HUES48 (cell line): ENCODE measurements around the gene ITGB1.
"Not testable (repeated sequence)": the region's sequence is repeated elsewhere in the genome, so short reads cannot be mapped to it uniquely, and the experiment has no call there.

ENCODE experiments used
- H3K27ac ChIP-seq: one replicate; pipeline ENCODE4 v1.7.0; 2013; ENCODE audit warnings: low read depth, low read length, inconsistent platforms
- H3K27me3 ChIP-seq: 2 replicates; pipeline ENCODE4 v1.6.1; 2013; ENCODE audit warnings: mild to moderate bottlenecking, low read length; ENCODE audit not compliant: control insufficient read depth, insufficient read depth
- H3K36me3 ChIP-seq: 2 replicates; pipeline ENCODE4 v1.6.1; 2013; ENCODE audit warnings: low read length; ENCODE audit not compliant: control insufficient read depth, insufficient read depth
- H3K4me1 ChIP-seq: 2 replicates; pipeline ENCODE4 v1.6.1; 2013; ENCODE audit warnings: mild to moderate bottlenecking, low read length; ENCODE audit not compliant: control insufficient read depth, insufficient read depth
- H3K4me3 ChIP-seq: 2 replicates; pipeline ENCODE4 v1.5.1; 2013; ENCODE audit warnings: mild to moderate bottlenecking, low read depth, low read length
- H3K9ac ChIP-seq: 2 replicates; pipeline ENCODE4 v1.6.1; 2013; ENCODE audit warnings: mild to moderate bottlenecking, low read depth, low read length, moderate library complexity
- H3K9me3 ChIP-seq: 2 replicates; pipeline ENCODE4 v1.6.1; 2013; ENCODE audit warnings: low read length; ENCODE audit not compliant: control insufficient read depth, insufficient read depth

The ITGB1 gene

DNA sequence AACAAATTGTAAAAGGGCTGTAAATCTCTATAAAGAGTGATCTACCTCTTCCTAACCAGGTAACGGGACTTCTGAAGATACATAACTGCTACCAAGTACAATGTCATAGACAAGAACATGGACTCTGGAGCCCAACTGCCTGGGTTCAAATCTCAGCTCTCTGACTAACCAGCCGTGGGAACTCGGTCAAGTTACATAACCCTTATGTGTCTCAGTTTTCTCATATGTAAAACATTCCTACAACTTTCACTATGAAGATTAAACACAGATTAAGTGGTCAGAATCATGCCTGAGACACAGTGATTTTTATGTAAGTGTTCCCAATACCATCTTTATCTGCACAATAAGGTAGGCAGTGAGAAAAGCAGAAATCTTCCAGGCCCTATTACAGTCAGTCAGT, 52.6 kb downstream of the ITGB1 start:
- Histone ChIP-seq H3K9me3 (no peaks in the 10 kb centered on the region), H3K4me3 (no peak overlapping the region), H3K9ac (no peak overlapping the region), H3K4me1 (no peaks in the 10 kb centered on the region), H3K36me3 (peaks cover 72% of the 10 kb centered on the region), H3K27ac (no peak overlapping the region), H3K27me3 (no peaks in the 10 kb centered on the region)

DNA sequence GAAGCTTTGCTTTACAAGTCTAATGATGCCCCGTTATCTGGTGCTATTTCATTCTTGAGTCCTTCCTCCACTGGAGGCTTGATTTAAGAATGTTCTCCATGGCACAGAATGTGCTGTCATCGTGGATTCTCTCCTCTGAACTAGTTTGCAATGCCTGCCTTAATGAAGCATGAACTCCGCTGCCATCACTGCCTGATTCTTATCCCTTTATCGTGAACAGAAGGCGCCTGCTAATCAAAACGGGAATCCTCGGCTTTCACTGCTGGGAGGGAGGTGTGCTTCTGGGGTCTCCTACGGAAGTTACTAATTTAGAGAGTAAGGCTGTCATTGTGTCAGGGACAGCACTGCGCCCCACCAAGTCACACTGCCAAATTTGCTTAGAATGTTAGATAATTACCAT, 56.2 kb downstream of the ITGB1 start:
- Histone ChIP-seq H3K9ac (no peak overlapping the region), H3K36me3 (peaks cover 67% of the 10 kb centered on the region), H3K4me3 (no peak overlapping the region)

DNA sequence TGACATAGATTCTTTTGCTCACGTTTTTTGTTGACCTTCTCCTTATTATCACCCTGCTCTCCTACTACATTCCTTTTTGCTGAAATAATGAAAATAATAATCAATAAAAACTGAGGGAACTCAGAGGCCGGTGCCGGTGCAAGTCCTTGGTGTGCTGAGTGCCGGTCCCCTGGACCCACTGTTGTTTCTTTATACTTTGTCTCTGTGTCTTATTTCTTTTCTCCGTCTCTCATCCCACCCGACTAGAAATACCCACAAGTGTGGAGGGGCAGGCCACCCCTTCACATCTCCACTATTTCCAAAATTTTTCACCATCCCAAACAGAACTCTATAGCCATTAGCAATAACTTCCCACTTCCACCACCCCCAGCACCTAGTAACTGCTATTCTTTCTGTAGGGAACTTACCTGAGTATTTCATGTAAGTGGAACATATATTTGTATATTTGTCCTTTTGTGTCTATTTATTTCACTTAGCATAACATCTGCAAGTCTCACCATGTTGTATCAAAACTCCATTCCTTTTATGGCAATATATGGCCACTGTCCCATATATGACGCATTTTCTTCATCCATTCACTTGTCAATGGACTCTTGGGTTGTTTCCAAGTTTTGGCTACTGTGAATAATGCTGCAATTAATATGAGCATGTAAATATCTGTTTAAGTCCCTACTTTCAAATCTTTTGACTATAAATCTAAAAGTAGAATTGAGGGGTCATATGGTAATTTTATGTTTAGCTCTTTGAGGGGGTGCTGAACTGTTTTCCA, 62.6 kb downstream of the ITGB1 start:
- H3K4me3 ChIP-seq, H3K27me3 ChIP-seq, H3K9ac ChIP-seq, H3K9me3 ChIP-seq, H3K27ac ChIP-seq: not testable (repeated sequence)
- Histone ChIP-seq H3K36me3 (peaks cover 42% of the 10 kb centered on the region), H3K4me1 (peaks cover 11% of the 10 kb centered on the region; the same call in 1 of the 2 replicates)

More for the DNA sequence above, 56.2 kb downstream of the ITGB1 start:
- Histone ChIP-seq H3K4me1 (no peaks in the 10 kb centered on the region), H3K27me3 (no peaks in the 10 kb centered on the region), H3K9me3 (no peaks in the 10 kb centered on the region), H3K27ac (no peak overlapping the region)

DNA sequence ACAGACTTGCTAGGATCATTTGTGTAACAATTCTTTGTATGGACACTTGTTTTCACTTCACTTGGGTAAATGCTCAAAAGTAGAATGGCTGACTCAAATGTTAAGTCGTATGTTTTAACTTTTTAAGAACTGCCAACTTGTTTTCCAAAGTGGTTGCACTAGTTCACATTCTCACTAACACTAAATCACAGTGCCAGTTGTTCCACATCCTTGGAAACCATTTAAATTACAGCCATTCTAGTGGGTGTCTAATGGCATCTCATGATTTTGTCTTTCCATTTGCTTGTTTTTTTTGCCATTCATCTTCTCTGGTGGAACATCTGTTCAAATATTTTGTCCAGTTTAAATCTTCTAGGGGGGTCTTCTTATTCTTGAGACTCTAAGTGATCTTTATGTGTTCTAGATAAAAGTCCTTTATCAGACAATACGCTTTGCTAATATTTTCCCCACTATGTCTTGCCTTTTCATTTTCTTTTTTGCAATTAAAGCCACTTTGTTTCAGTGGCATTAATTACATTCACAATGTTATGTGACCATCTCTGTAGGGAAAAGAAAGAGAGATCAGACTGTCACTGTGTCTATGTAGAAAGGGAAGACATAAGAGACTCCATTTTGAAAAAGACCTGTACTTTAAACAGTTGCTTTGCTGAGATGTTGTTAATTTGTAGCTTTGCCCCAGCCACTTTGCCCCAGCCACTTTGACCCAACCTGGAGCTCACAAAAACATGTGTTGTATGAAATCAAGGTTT, 63.9 kb downstream of the ITGB1 start:
- Histone ChIP-seq H3K27ac (no peak overlapping the region), H3K36me3 (peaks cover 33% of the 10 kb centered on the region), H3K9me3 (no peaks in the 10 kb centered on the region)

DNA sequence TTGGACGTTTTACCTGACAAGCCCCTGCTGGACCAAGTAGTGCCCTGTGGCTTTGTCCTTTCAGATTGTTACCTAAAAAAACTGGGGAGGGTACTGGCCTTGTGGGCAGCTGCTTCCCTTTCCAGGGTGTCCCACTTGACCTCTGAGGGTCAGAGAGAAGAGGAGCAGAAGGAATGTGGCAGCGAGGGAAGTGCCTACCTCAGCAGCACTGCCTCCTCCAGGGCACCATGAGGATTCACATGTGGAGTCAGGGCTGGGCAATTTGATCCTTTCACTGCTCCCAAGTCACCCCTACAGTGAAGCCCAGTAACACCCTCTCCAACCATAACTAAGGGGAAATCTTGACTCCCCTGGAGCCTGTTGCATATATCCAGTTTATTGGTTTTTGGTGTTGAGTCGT, 64.6 kb downstream of the ITGB1 start:
- no peaks in the 10 kb centered on the region for H3K9me3 ChIP-seq
- peaks cover 27% of the 10 kb centered on the region for H3K36me3 ChIP-seq
- H3K27ac ChIP-seq = no peak overlapping the region
- peaks cover 11% of the 10 kb centered on the region; the same call in 1 of the 2 replicates for H3K4me1 ChIP-seq
- no peak overlapping the region for H3K4me3 ChIP-seq
- H3K9ac ChIP-seq = no peak overlapping the region
- H3K27me3 ChIP-seq = no peaks in the 10 kb centered on the region

More for the DNA sequence above, 63.9 kb downstream of the ITGB1 start:
- H3K4me3 ChIP-seq = no peak overlapping the region
- peaks cover 11% of the 10 kb centered on the region; the same call in 1 of the 2 replicates for H3K4me1 ChIP-seq
- no peak overlapping the region for H3K9ac ChIP-seq
- H3K27me3 ChIP-seq = no peaks in the 10 kb centered on the region

DNA sequence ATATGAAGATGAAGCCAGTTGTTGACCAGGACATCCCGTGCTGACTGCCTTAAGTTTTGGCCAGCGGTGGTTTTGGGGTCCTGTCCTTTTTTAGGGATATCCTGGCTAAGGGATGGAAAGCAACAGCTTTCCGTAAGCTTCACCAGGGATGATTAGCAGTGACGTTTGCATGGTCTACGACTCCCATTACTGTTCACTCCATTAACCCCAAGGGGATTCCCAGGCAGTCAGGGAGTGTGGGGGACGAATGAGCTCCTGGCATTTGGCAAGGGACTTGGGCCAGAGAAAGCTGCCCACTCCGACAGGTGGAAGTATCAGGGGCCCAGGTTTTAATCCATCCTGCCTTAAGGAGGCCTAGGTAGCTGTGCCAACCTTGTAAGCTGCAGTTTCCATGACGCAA, 66.8 kb downstream of the ITGB1 start:
- H3K27ac ChIP-seq = no peak overlapping the region
- no peak overlapping the region for H3K9ac ChIP-seq
- H3K27me3 ChIP-seq = no peaks in the 10 kb centered on the region
- peaks cover 11% of the 10 kb centered on the region; the same call in 1 of the 2 replicates for H3K4me1 ChIP-seq
- H3K4me3 ChIP-seq = no peak overlapping the region
- H3K9me3 ChIP-seq = no peaks in the 10 kb centered on the region
- peaks cover 7% of the 10 kb centered on the region for H3K36me3 ChIP-seq

DNA sequence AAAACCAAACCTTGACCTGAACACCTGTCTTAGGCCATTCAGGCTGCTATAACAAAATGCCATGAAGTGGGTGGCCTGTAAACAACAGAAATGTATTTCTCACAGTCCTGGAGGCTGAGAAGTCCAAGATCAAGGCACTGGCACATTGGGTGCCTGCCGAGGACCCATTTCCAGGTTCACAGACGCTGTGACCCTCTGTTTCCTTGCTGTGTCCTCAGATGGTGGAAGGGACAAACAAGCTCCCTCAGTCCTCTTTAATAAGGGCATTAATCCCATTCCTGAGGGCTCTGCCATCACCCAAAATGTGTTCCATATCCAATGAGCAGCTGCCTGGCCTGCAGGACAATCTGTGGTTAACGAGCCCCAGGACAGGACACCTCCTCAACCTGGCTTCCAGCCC, 67.6 kb downstream of the ITGB1 start:
- Histone ChIP-seq H3K4me3 (no peak overlapping the region), H3K27me3 (no peaks in the 10 kb centered on the region), H3K27ac (no peak overlapping the region), H3K4me1 (peaks cover 11% of the 10 kb centered on the region; the same call in 1 of the 2 replicates), H3K9ac (no peak overlapping the region), H3K9me3 (no peaks in the 10 kb centered on the region), H3K36me3 (peaks cover under 1% of the 10 kb centered on the region; the same call in 1 of the 2 replicates)

DNA sequence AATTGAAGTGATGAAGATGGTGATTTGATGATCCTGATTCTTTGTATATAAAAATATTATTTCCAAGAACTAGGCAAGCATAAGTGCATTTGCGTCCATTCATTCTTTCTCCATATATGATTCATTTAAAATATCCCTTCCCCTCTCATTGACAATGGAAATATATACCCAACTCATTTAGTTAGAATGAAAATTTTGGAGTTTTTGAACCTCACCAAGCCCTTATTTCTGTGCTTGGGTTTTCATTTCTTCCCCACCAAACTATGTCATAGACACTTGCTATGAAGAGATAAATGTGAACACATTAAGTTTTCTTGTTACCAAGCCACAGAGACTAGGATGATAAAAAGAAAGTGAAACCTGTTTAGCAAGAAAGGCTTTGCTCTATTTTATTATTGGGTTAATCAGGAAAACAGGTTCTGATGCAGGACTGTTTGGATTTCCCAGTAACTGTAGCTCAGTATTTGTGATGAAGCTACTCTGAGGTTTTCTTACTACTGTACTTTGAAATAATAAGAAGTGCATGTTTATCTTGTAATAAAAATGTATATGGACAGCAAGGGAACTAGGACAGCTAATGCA, 68.3 kb downstream of the ITGB1 start:
- Histone ChIP-seq H3K9me3 (no peaks in the 10 kb centered on the region), H3K27me3 (no peaks in the 10 kb centered on the region), H3K36me3 (no peaks in the 10 kb centered on the region), H3K4me1 (peaks cover 11% of the 10 kb centered on the region; the same call in 1 of the 2 replicates), H3K4me3 (no peak overlapping the region), H3K27ac (no peak overlapping the region), H3K9ac (no peak overlapping the region)

DNA sequence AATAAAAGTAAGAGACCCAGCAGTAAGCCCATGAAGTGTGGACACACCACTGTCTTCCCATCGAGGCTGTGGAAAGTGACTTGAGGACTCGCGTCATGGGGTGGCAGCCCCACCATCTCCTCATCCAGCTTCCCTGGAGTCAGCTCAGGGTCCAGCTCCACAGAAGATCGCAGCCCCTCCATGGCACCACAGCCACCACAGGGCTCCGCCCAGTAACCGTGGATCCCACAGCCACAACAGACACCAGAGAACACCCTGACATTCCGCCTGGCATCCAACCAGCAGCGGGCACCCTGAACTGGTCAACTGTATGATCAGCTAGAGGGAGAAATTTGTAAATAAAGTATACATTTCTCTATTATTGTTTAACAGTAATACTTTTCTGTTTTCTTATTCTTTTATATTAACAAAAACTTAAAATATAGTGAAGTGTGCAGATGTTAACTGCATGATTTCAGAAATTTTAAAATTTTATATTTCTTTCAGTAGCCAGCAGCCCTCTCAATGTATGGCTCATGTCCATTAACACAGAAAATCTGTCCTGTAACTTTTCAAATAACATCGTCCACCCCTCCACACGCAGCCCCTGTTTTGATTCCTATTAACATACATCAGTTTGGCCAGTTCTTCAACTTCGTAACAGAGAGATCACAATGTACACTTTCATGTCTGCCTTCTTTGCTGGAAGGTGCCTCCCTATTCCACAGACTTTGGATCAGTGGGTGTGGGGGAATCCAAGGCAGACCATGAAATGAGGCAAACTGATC, 69.7 kb downstream of the ITGB1 start:
- Histone ChIP-seq H3K27me3 (no peaks in the 10 kb centered on the region), H3K27ac (no peak overlapping the region), H3K36me3 (no peaks in the 10 kb centered on the region), H3K4me1 (peaks cover 11% of the 10 kb centered on the region; the same call in 1 of the 2 replicates), H3K9ac (no peak overlapping the region), H3K4me3 (no peak overlapping the region), H3K9me3 (no peaks in the 10 kb centered on the region)

DNA sequence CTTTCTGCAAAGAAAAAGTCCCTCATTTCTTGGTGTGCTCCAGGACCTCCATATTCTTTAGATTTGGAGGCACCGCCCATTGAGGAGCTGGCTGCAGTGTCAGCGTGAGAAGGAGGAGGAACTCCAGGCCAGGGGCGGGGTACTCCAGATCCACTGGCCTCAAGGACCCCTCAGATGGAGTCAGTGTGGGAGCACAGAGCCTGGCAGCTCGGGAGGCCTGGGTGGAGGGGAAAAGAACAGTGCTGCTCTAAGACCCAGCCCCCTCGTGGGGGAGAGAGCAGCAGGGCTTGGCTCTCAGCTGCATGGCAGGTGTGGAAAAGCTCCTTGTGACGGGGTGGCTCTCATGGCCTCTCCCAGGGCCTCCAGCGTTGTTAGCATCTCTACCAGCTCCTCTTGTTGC, 70.5 kb downstream of the ITGB1 start:
- Histone ChIP-seq H3K9me3 (no peaks in the 10 kb centered on the region), H3K4me1 (peaks cover 5% of the 10 kb centered on the region; the same call in 1 of the 2 replicates), H3K9ac (no peak overlapping the region), H3K36me3 (no peaks in the 10 kb centered on the region), H3K27me3 (no peaks in the 10 kb centered on the region), H3K27ac (no peak overlapping the region), H3K4me3 (no peak overlapping the region)
